A549 (cell line): Measurements from ENCODE around the gene TSHZ2. TPM values are rescaled to one million over a fixed set of nuclear protein-coding genes. Genes with fewer than 3 reads are reported as not detected.

Experiments
- ATAC-seq, 2 experiments: fragments of 200-7000 bp in 1 of 2; fragments of >200 bp in 1 of 2; cut with Nextera tagmentation in 1 of 2; cut with Tn5 transposase in 1 of 2; 3 replicates each; pipeline versions ENCODE4 v1.8.0 to v1.9.1; 2018 to 2020; ENCODE audit warnings: mild to moderate bottlenecking in 1 of 2, moderate library complexity in 1 of 2
- CTCF ChIA-PET: fragments of 300-600 bp; sonication (Branson Sonifier 250); formaldehyde crosslinking; extraction: SDS; loops from one replicate; lab custom pipeline; 2021; ENCODE audit warnings: antibody characterized with exemption, inconsistent platforms; lab: Yijun Ruan, JAX
- POLR2A ChIA-PET: fragments of 350-600 bp; formaldehyde crosslinking; extraction: SDS; loops from one replicate; lab custom pipeline; 2021; ENCODE audit warnings: antibody characterized with exemption, inconsistent platforms; lab: Yijun Ruan, JAX
- DNase-seq, 2 experiments: peaks; one replicate each; pipeline versions ENCODE4 v3.0.0 to v3.0.0-alpha.2; 2011 to 2016; ENCODE audit warnings: low read depth in 1 of 2, low spot score in 1 of 2
- FAIRE-seq: peaks from 2 replicates; lab custom pipeline; 2011; peaks lifted over from hg19 to GRCh38; lab: Jason Lieb, UNC
- H3K27ac ChIP-seq, 2 experiments: fragments of >200 bp; sonication (Bioruptor Twin); formaldehyde crosslinking; 3 replicates each; pipeline ENCODE4 v1.5.1; 2016 to 2017
- H3K4me1 ChIP-seq: fragments of >200 bp; sonication (Bioruptor Twin); formaldehyde crosslinking; 3 replicates; pipeline ENCODE4 v1.6.1; 2016
- H3K4me2 ChIP-seq: fragments of >200 bp; sonication (Bioruptor Twin); formaldehyde crosslinking; 3 replicates; pipeline ENCODE4 v1.6.1; 2016
- H3K4me3 ChIP-seq: fragments of >200 bp; sonication (Bioruptor Twin); formaldehyde crosslinking; 3 replicates; pipeline ENCODE4 v1.5.1; 2016
- H3K9me3 ChIP-seq: fragments of >200 bp; sonication (Bioruptor Twin); formaldehyde crosslinking; 3 replicates; pipeline ENCODE4 v1.6.1; 2016
- CBX2 ChIP-seq: fragments of 200-600 bp; sonication (generic); IDR thresholded peaks from 2 replicates; pipeline ENCODE4 v1.6.1; 2016; ENCODE audit warnings: low read depth, mild to moderate bottlenecking, borderline replicate concordance
- CHD4 ChIP-seq: fragments of 200-600 bp; sonication (generic); IDR thresholded peaks from 2 replicates; pipeline ENCODE4 v1.6.1; 2016; ENCODE audit warnings: antibody characterized with exemption, mild to moderate bottlenecking, borderline replicate concordance
- EHF ChIP-seq: fragments of 250-450 bp; sonication (Bioruptor Pico); IDR thresholded peaks from 2 replicates; pipeline ENCODE4 v1.5.0; 2020; ENCODE audit warnings: mild to moderate bottlenecking
- EHMT2 ChIP-seq: fragments of 200-600 bp; sonication (generic); IDR thresholded peaks from 2 replicates; pipeline ENCODE4 v1.6.1; 2016; ENCODE audit warnings: antibody characterized with exemption, low read depth, mild to moderate bottlenecking, moderate library complexity
- FOSB ChIP-seq: fragments of 250-450 bp; sonication (Bioruptor Pico); IDR thresholded peaks from 2 replicates; pipeline ENCODE4 v1.5.0; 2020; ENCODE audit warnings: mild to moderate bottlenecking, moderate library complexity
- FOSL2 ChIP-seq, 2 experiments: fragments of 450-650 bp in 1 of 2; fragments of >200 bp in 1 of 2; sonication (Bioruptor Twin) in 1 of 2; formaldehyde crosslinking; IDR thresholded peaks; 2 replicates each; pipeline versions ENCODE4 v1.5.0 to v1.6.1; 2016 to 2020; ENCODE audit warnings: mild to moderate bottlenecking in 1 of 2, moderate library complexity in 1 of 2
- HOXB5 ChIP-seq: fragments of 250-450 bp; sonication (Bioruptor Pico); IDR thresholded peaks from 2 replicates; pipeline ENCODE4 v1.5.0; 2020; ENCODE audit warnings: mild to moderate bottlenecking, moderate library complexity
- JUN ChIP-seq, 2 experiments: fragments of >200 bp; sonication (Bioruptor Twin); formaldehyde crosslinking; IDR thresholded peaks; 2 replicates in 1 of 2; 3 replicates in 1 of 2; pipeline ENCODE4 v1.6.1; 2016 to 2017
- JUNB ChIP-seq: fragments of >200 bp; sonication (Bioruptor Twin); formaldehyde crosslinking; IDR thresholded peaks from 2 replicates; pipeline ENCODE4 v1.6.1; 2016
- MAFK ChIP-seq: fragments of 450-650 bp; IDR thresholded peaks from 2 replicates; pipeline ENCODE4 v1.6.1; 2014; ENCODE audit not compliant: partially characterized antibody
- MYC ChIP-seq: IDR thresholded peaks from 2 replicates; pipeline ENCODE4 v1.6.1; 2012; ENCODE audit warnings: mild to moderate bottlenecking, inconsistent platforms, low read length, improper control_type of control experiment, borderline replicate concordance
- NR3C1 ChIP-seq: fragments of >200 bp; sonication (Bioruptor Twin); formaldehyde crosslinking; IDR thresholded peaks from 3 replicates; pipeline ENCODE4 v1.6.1; 2017
- PHF8 ChIP-seq: fragments of 200-600 bp; sonication (generic); IDR thresholded peaks from 2 replicates; pipeline ENCODE4 v1.6.1; 2016; ENCODE audit warnings: low read depth, mild to moderate bottlenecking, antibody characterized with exemption, moderate library complexity, borderline replicate concordance
- POLR2A ChIP-seq: IDR thresholded peaks from 2 replicates; pipeline ENCODE4 v1.6.1; 2012; ENCODE audit warnings: mild to moderate bottlenecking, low read length
- POLR2AphosphoS2 ChIP-seq: conservative IDR thresholded peaks from 2 replicates; pipeline ENCODE4 v1.6.1; 2012; ENCODE audit warnings: low read length, improper control_type of control experiment, inconsistent platforms
- RFX5 ChIP-seq: fragments of 450-650 bp; IDR thresholded peaks from 2 replicates; pipeline ENCODE4 v1.7.1; 2014; ENCODE audit warnings: antibody characterized with exemption, mild to moderate bottlenecking, moderate library complexity
- SMC3 ChIP-seq: fragments of >200 bp; sonication (Bioruptor Twin); formaldehyde crosslinking; IDR thresholded peaks from 3 replicates; pipeline ENCODE4 v1.6.1; 2018; ENCODE audit warnings: inconsistent platforms
- TFCP2L1 ChIP-seq: fragments of 250-450 bp; sonication (Bioruptor Pico); IDR thresholded peaks from 2 replicates; pipeline ENCODE4 v1.5.0; 2021; ENCODE audit warnings: mild to moderate bottlenecking
- ZC3H11A ChIP-seq: fragments of 450-650 bp; IDR thresholded peaks from 2 replicates; pipeline ENCODE4 v1.6.1; 2014; ENCODE audit warnings: antibody characterized with exemption, mild to moderate bottlenecking
- ZFP36 ChIP-seq: fragments of 450-650 bp; IDR thresholded peaks from 2 replicates; pipeline ENCODE4 v1.6.1; 2014; ENCODE audit warnings: borderline replicate concordance; ENCODE audit not compliant: partially characterized antibody
- ZSCAN20 ChIP-seq: fragments of 250-450 bp; sonication (Bioruptor Pico); IDR thresholded peaks from 2 replicates; pipeline ENCODE4 v1.8.0; 2022; ENCODE audit warnings: mild to moderate bottlenecking, moderate library complexity
- WGBS: methylation state at CpG from one replicate; pipeline ENCODE4 v1.1.6; 2017; ENCODE audit errors: missing lambda C conversion rate; 5-methylcytosine and 5-hydroxymethylcytosine counted together
- polyA plus RNA-seq, 4 experiments: library from polyadenylated mRNA; depleted of rRNA in 3 of 4; stranded (reverse); fragments of >200 nt; fragmentation: RNase III in 1 of 4; extraction: RNeasy Plus Mini Kit Qiagen cat#74134 plus additional on column Dnase treatment in 1 of 4; gene quantifications; 2 replicates in 3 of 4; 3 replicates in 1 of 4; pipeline ENCODE4 v1.2.3, GENCODE V29; 2011 to 2017
- TF ChIP-seq, protein P1 (sequence below): fragments of 150-350 bp; IDR thresholded peaks from 2 replicates; pipeline ENCODE4 v1.6.1; 2014; ENCODE audit warnings: low read depth, mild to moderate bottlenecking, low read length
- TF ChIP-seq, protein P2 (sequence below): fragments of >200 bp; sonication (Bioruptor Twin); formaldehyde crosslinking; IDR thresholded peaks from 3 replicates; pipeline ENCODE4 v1.6.1; 2016
- TF ChIP-seq, protein P3 (sequence below): fragments of 200-600 bp; sonication (generic); IDR thresholded peaks from 2 replicates; pipeline ENCODE4 v1.6.1; 2016; ENCODE audit warnings: antibody characterized with exemption, mild to moderate bottlenecking, moderate library complexity
- TF ChIP-seq, protein P4 (sequence below): fragments of >200 bp; sonication (Bioruptor Twin); formaldehyde crosslinking; IDR thresholded peaks from 2 replicates; pipeline ENCODE4 v1.6.1; 2016
- TF ChIP-seq, protein P5 (sequence below): fragments of 450-650 bp; IDR thresholded peaks from 2 replicates; pipeline ENCODE4 v1.6.1; 2014; ENCODE audit warnings: antibody characterized with exemption

TSHZ2 gene
- polyA plus RNA-seq, 2 of the 4 experiments (the other 2 are of a cell fraction) = not detected

DNA sequence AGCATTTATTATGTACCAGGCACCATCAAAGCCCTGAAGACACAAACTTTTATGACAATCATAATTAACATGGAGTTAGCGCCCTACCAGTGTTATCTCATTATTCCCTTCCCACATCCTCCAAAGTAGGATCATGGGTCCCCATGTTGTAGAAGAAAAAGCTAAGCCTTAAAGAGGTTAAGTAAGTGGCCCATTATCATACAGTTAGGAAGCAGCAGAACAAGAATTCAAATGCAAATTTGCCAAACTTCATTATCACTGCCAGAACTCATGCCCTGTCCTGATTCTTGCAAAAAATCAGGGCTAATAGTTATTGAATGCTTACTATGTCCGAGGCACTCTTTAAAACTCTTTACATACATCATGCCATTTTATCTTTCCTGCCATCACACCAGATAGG, 310.9 kb downstream of the TSHZ2 start:
- TF ChIP-seq CBX2 = no peak
- TF ChIP-seq, protein P1, sequence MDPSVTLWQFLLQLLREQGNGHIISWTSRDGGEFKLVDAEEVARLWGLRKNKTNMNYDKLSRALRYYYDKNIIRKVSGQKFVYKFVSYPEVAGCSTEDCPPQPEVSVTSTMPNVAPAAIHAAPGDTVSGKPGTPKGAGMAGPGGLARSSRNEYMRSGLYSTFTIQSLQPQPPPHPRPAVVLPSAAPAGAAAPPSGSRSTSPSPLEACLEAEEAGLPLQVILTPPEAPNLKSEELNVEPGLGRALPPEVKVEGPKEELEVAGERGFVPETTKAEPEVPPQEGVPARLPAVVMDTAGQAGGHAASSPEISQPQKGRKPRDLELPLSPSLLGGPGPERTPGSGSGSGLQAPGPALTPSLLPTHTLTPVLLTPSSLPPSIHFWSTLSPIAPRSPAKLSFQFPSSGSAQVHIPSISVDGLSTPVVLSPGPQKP = no peak
- TF ChIP-seq NR3C1 = no peak
- no peak for TF ChIP-seq JUN (IDR thresholded peaks at IDR 0.05)
- TF ChIP-seq JUNB = no peak
- TF ChIP-seq POLR2AphosphoS2 = no peak
- no peak for TF ChIP-seq ZSCAN20 (CRISPR knock-in tag)
- TF ChIP-seq RFX5 = no peak
- TF ChIP-seq ZFP36 = no peak
- TF ChIP-seq ZC3H11A = no peak
- no peak for TF ChIP-seq POLR2A
- no peak for TF ChIP-seq TFCP2L1 (CRISPR knock-in tag)
- TF ChIP-seq HOXB5 = no peak
- no peak for TF ChIP-seq MYC
- TF ChIP-seq, all 56 proteins: peak for 0
- DNase-seq = no peak
- Histone ChIP-seq H3K27ac (no peak overlapping the region), H3K4me2 (no peak overlapping the region), H3K4me1 (no peaks in the 10 kb centered on the region), H3K4me3 (no peak overlapping the region), H3K9me3 (no peaks in the 10 kb centered on the region)
- WGBS = 23% methylated on average over 2 of the region's 2 CpGs
- no peak for FAIRE-seq
- ChIA-PET POLR2A (no interaction called here), CTCF (no interaction called here)
- no peak for ATAC-seq

DNA sequence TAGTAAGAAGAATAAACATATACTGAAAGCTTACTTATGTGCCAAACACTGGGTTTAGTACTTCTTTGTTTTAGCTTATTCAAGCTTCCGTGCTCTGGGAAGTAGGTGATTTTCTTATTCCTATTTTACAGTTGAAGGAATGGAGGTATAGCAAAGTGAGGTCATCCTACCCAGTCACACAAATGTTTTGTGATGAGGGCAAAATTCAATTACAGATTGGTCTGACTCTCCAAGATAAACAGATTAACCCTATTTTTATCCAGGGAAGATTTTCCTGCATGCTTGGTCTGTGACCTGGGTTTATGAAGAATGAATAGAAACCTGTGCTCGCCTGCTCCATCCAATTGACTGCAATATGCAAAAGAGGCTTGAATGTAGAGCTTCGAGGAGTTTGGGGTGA, 311.4 kb downstream of the TSHZ2 start:
- TF ChIP-seq FOSL2 (IDR thresholded peaks at IDR 0.05) (no peak), FOSL2 (CRISPR knock-in tag; IDR thresholded peaks at IDR 0.05) (no peak), MYC (no peak), PHF8 (no peak), POLR2A (no peak), CHD4 (no peak), SMC3 (no peak), MAFK (no peak), EHMT2 (no peak), FOSB (no peak), CBX2 (no peak), EHF (CRISPR knock-in tag) (no peak), ZSCAN20 (CRISPR knock-in tag) (no peak), ZC3H11A (no peak)
- TF ChIP-seq, protein P2, sequence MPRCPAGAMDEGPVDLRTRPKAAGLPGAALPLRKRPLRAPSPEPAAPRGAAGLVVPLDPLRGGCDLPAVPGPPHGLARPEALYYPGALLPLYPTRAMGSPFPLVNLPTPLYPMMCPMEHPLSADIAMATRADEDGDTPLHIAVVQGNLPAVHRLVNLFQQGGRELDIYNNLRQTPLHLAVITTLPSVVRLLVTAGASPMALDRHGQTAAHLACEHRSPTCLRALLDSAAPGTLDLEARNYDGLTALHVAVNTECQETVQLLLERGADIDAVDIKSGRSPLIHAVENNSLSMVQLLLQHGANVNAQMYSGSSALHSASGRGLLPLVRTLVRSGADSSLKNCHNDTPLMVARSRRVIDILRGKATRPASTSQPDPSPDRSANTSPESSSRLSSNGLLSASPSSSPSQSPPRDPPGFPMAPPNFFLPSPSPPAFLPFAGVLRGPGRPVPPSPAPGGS = no peak
- TF ChIP-seq, protein P3, sequence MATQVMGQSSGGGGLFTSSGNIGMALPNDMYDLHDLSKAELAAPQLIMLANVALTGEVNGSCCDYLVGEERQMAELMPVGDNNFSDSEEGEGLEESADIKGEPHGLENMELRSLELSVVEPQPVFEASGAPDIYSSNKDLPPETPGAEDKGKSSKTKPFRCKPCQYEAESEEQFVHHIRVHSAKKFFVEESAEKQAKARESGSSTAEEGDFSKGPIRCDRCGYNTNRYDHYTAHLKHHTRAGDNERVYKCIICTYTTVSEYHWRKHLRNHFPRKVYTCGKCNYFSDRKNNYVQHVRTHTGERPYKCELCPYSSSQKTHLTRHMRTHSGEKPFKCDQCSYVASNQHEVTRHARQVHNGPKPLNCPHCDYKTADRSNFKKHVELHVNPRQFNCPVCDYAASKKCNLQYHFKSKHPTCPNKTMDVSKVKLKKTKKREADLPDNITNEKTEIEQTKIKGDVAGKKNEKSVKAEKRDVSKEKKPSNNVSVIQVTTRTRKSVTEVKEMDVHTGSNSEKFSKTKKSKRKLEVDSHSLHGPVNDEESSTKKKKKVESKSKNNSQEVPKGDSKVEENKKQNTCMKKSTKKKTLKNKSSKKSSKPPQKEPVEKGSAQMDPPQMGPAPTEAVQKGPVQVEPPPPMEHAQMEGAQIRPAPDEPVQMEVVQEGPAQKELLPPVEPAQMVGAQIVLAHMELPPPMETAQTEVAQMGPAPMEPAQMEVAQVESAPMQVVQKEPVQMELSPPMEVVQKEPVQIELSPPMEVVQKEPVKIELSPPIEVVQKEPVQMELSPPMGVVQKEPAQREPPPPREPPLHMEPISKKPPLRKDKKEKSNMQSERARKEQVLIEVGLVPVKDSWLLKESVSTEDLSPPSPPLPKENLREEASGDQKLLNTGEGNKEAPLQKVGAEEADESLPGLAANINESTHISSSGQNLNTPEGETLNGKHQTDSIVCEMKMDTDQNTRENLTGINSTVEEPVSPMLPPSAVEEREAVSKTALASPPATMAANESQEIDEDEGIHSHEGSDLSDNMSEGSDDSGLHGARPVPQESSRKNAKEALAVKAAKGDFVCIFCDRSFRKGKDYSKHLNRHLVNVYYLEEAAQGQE = no peak
- TF ChIP-seq, protein P4, sequence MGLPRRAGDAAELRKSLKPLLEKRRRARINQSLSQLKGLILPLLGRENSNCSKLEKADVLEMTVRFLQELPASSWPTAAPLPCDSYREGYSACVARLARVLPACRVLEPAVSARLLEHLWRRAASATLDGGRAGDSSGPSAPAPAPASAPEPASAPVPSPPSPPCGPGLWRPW = no peak
- TF ChIP-seq, protein P5, sequence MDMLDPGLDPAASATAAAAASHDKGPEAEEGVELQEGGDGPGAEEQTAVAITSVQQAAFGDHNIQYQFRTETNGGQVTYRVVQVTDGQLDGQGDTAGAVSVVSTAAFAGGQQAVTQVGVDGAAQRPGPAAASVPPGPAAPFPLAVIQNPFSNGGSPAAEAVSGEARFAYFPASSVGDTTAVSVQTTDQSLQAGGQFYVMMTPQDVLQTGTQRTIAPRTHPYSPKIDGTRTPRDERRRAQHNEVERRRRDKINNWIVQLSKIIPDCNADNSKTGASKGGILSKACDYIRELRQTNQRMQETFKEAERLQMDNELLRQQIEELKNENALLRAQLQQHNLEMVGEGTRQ = no peak
- POLR2A ChIA-PET = no interaction called here
- no peak overlapping the region for H3K4me3 ChIP-seq
- H3K4me2 ChIP-seq = no peak overlapping the region
- ATAC-seq (no peak), FAIRE-seq (no peak), DNase-seq (no peak)
- CTCF ChIA-PET = no interaction called here
- H3K4me1 ChIP-seq = no peaks in the 10 kb centered on the region
- 39% methylated on average over 3 of the region's 3 CpGs for WGBS
- H3K27ac ChIP-seq = no peak overlapping the region
- H3K9me3 ChIP-seq = no peaks in the 10 kb centered on the region
